ENCODE data around the gene PPP1R14C.

PPP1R14C gene

DNA sequence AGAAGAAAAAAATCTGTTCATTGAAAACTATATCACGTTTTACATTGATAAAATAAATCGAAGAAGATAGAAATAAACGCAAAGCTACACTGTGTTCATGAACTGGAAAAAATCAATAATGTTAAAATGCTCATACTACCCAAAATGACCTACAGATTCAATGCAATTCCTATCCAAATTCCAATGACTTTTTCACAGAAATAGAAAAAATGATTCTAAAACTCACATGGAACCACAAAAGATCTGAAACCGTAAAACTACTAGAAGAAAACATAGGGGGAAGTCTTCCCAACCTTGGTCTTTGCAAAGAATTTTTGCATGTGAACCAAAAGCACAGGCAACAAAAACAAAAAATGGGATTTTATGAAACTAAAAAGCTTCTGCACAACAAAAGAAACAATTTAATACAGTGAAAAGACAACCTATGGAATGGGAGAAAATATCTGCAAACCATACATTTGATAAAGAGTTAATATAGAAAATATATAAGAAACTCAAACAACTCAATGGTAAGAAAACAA lies 40.0 kb upstream of the PPP1R14C start:
- DNase-seq (ENCODE audit: low read depth): no peak
- H3K4me3 ChIP-seq (replicated peaks; ENCODE audit: low read depth, low read length): no peak overlapping the region
- TF ChIP-seq, protein P1, sequence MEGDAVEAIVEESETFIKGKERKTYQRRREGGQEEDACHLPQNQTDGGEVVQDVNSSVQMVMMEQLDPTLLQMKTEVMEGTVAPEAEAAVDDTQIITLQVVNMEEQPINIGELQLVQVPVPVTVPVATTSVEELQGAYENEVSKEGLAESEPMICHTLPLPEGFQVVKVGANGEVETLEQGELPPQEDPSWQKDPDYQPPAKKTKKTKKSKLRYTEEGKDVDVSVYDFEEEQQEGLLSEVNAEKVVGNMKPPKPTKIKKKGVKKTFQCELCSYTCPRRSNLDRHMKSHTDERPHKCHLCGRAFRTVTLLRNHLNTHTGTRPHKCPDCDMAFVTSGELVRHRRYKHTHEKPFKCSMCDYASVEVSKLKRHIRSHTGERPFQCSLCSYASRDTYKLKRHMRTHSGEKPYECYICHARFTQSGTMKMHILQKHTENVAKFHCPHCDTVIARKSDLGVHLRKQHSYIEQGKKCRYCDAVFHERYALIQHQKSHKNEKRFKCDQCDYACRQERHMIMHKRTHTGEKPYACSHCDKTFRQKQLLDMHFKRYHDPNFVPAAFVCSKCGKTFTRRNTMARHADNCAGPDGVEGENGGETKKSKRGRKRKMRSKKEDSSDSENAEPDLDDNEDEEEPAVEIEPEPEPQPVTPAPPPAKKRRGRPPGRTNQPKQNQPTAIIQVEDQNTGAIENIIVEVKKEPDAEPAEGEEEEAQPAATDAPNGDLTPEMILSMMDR (IDR thresholded peaks at IDR 0.05; ENCODE audit: low read length, missing control alignments): no peak

DNA sequence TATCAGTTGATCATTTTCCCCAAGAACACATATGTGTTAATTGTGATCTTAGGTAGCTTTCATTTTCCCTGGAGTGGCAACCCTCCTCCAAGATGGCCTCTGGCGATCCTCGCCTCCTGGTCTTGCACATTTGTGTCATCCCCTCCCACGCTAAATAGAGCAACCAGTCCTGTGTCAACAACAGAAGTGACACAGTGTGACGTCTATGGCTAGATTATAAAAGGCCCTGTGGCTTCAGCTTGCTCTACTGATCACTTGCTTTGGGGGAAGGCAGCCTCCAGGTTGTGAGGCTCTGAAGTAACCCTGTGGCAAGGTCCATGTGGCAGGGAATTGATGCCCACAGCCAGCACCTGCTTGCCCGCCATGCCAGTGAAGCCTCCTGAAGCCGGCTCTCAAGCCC lies 30.6 kb upstream of the PPP1R14C start:
- no peak overlapping the region for H3K4me3 ChIP-seq (replicated peaks; ENCODE audit: low read depth, low read length)
- no peak for DNase-seq (ENCODE audit: low read depth)
- TF ChIP-seq, protein P1 (IDR thresholded peaks at IDR 0.05; ENCODE audit: low read length, missing control alignments): no peak

DNA sequence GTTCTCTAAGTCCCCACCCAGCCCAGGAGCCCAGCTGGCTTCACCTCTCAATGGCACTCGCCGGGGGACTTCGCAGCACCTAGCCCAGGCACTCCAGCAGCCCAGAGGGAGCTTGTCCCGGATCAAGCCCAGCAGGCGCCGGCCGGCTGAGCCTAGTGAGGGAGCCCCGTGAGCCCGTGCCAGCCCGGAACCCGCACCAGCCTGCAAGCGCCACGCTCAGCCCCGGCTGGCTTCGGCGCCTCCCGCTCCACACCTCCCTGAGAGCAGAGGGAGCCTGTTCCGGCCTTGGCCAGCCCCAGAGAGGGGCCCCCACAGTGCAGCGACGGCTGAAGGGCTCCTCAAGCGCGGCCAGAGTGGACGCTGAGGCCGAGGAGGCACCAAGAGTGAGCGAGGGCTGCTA lies 27.1 kb upstream of the PPP1R14C start:
- no peak for DNase-seq (ENCODE audit: low read depth)
- TF ChIP-seq, protein P1 (IDR thresholded peaks at IDR 0.05; ENCODE audit: low read length, missing control alignments): no peak
- no peak overlapping the region for H3K4me3 ChIP-seq (replicated peaks; ENCODE audit: low read depth, low read length)

DNA sequence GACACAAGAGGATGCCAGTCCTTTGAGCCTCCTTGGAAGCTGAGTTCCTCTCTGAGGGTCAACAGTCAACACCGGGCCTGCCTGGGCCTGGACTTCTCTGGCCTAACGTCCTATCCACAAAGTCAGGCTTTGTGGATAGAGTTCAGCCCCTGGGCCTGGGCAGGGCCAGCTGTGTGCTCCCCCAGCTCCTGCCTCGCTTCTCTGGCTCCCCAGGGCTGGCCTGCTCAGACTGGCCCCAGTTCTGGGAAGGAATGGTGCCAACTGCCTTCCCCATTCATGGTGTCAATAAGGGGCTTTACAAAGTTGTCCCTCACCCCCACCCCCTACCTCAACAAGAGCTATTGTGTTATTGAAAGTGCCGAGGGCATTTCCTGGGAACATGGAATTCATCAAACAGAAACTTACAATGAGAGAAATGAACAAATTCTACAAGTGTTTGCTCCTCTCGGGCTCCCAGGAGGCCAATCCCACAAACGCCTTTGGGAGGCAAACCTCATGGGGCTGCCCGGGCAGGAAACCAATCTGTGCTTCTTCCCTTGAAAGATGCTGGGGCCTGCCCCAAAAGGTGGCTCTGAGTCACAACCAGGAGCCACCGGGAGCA lies 26.5 kb upstream of the PPP1R14C start:
- TF ChIP-seq, protein P1 (IDR thresholded peaks at IDR 0.05; ENCODE audit: low read length, missing control alignments): no peak
- no peak for DNase-seq (ENCODE audit: low read depth)

DNA sequence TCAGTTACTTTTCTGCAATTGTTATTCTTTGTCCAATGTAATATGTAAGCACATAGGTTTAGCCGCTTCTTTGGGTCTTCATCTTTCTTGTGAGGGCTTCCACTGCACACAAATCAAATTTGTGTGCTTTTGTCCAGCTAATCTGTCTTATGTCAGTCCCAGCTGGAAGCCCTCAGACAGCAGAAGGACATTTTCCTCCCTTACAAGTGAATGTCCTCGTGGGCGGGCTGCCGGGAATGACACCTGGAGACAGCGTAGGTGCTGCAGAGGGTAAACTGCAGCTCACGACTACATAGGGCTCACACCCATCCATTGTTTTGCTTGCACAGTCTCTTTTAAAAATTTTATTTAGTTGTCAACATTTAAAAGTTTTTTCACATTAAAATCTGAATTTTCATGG lies 24.6 kb upstream of the PPP1R14C start:
- TF ChIP-seq, protein P1 (IDR thresholded peaks at IDR 0.05; ENCODE audit: low read length, missing control alignments): no peak
- no peak for DNase-seq (ENCODE audit: low read depth)
- H3K4me3 ChIP-seq (replicated peaks; ENCODE audit: low read depth, low read length): no peak overlapping the region

More for the DNA sequence above, 26.5 kb upstream of the PPP1R14C start:
- no peak overlapping the region for H3K4me3 ChIP-seq (replicated peaks; ENCODE audit: low read depth, low read length)

DNA sequence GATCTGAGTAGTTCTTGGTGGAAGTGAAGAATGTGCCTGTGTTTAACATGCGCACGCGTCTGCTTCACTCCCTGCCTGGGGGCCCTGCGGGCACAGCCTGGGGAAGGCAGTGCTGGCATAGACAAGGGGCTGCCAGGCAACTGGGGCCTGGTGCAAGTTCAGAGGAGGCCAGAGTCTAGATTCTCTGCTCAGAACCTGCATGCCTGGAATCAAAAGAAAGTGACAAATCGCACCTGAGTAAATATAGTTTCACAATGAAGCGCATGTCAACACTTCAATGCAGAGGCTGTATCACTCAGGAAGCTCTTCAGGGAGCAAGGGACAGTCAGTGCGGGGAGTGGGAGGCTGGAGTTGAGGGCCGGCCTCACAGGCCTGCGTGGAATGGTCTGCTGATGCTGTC lies 24.2 kb upstream of the PPP1R14C start:
- no peak overlapping the region for H3K4me3 ChIP-seq (replicated peaks; ENCODE audit: low read depth, low read length)
- no peak for DNase-seq (ENCODE audit: low read depth)
- TF ChIP-seq, protein P1 (IDR thresholded peaks at IDR 0.05; ENCODE audit: low read length, missing control alignments): no peak

DNA sequence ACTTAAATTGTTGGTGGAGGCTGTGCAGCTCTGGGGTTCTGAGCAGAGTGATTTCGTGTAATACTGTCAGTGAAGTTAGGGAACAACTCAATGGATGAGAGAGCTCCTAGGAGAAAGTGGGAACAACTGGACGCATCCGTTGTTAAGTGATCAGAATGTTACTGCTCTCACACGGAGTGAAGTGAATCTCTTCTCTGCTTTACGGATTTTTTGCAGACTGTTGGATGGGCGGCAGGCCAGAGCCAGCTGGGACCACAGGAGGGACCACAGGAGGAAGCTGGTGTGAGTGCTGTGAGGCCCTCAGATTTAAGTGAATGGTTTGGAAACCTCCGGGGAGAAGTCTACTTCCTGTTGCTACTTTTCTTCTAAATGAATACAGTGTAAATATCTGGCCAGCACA lies 23.7 kb upstream of the PPP1R14C start:
- no peak overlapping the region for H3K4me3 ChIP-seq (replicated peaks; ENCODE audit: low read depth, low read length)
- DNase-seq (ENCODE audit: low read depth): peak; percentile 22
- TF ChIP-seq, protein P1 (IDR thresholded peaks at IDR 0.05; ENCODE audit: low read length, missing control alignments): no peak

All from fibroblast of pulmonary artery (primary cell).